IPS-18c (cell line): Measurements from ENCODE around the gene RBM28.

Experiments used
- H3K4me3 ChIP-seq: 2 replicates; pipeline ENCODE4 v1.7.0; 2013; ENCODE audit warnings: low read depth, mild to moderate bottlenecking, low read length, moderate library complexity; ENCODE audit not compliant: insufficient read depth
- H3K9me3 ChIP-seq: one replicate; pipeline ENCODE4 v1.6.1; 2013; ENCODE audit warnings: mild to moderate bottlenecking, low read length, moderate library complexity; ENCODE audit not compliant: control insufficient read depth, insufficient read depth

Gene RBM28

DNA sequence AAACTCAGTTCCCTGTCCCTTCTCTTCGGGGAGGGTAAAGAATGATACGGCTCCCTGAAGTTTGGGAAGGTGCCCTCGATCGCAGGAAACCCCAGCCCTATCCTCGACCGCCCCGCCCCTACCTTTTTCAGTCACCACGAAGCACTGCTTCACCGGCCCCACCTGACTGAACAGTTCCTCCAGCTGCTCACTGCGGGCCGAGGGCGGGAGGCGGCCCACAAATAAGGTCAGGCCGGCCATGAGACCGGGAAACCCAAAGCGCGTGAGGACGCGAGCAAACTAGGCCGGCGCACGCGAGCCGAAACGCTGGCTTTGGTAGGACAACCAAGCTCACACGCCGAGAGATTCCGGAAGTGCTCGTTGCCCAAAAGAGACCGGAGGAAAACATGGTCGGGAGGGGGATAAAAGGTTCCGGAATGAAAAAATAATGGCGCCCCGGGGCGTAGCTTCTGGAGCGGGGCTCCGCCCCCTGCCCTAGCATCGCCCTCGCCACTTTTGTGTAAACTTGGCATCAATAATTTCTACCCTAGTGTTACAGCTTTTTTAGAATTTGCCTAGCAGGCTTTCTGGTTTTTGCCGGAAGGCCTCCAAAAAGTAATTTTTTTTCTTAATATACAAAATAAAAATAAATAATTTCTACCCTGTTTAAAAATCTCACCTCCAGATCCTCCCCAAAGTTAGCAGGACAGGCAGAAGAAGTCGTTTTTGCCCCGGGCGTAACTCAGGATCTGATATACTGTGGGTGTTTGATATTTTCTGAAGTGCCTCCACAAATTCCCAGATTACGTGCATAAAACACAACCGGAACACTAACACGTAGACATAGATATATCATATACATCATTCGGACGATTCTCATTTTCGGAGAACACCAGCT is at the start of gene RBM28:
RBM28 (minus strand) TSS at position 355 of the 877 bp plus-strand sequence; CDS start at position 240, 115 bp downstream.
- H3K9me3 ChIP-seq = no peaks in the 10 kb centered on the region
- peak within 1 kb of the TSS; percentile 88 for H3K4me3 ChIP-seq

GRCh38 chr7:128392446-128393327 is 49.0 kb upstream of the RBM28 start:
- no peak overlapping the region for H3K4me3 ChIP-seq
- H3K9me3 ChIP-seq = no peaks in the 10 kb centered on the region

DNA sequence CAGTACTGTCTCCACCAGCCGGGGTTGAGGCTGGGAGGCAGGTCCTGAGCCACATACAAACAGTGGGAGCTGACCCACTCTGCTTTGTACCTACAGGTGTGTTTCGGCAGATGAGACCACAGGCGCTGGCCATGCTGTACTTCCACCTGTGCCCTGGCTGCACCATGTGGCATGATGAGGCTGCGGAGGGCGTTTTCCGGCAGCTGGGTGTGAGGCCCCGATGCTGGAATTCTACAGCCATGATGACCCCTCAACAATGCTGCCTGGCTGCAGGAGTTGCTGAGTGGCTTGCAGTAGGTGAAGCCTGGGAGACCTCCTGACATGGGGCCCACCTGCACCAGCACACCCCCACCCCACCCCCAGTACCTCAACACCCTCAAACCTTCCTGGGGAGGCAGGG is 48.1 kb upstream of the RBM28 start:
- Histone ChIP-seq H3K9me3 (no peaks in the 10 kb centered on the region), H3K4me3 (no peak overlapping the region)

- H3K4me3 ChIP-seq = no peak overlapping the region
- no peaks in the 10 kb centered on the region for H3K9me3 ChIP-seq
These were observed 47.3 kb upstream of the RBM28 start for GRCh38 chr7:128390871-128391565.

- H3K4me3 ChIP-seq = no peak overlapping the region
- H3K9me3 ChIP-seq = no peaks in the 10 kb centered on the region
These were observed 46.1 kb upstream of the RBM28 start for GRCh38 chr7:128389618-128390329.

GRCh38 chr7:128389085-128389617 is 45.4 kb upstream of the RBM28 start:
- H3K9me3 ChIP-seq = no peaks in the 10 kb centered on the region
- H3K4me3 ChIP-seq = no peak overlapping the region

DNA sequence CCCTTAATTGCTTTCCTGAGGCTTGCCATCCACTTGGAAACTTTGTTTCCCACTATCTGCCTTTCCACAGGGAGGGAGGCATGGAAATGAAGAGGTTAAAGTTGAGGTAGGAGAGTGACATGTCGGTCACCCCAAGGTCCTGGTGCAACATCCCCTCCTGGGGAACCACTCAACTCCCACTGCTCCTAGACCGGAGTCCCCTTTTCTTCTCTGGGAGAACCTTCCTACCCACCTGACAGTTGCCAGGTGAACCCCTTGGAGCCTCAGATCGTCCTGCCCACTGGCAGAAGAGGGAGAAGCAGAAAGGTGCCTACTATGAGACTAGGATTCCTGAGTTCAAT is 44.4 kb upstream of the RBM28 start:
- Histone ChIP-seq H3K4me3 (no peak overlapping the region), H3K9me3 (no peaks in the 10 kb centered on the region)

GRCh38 chr7:128387216-128388144 is 43.8 kb upstream of the RBM28 start:
- Histone ChIP-seq H3K9me3 (no peaks in the 10 kb centered on the region), H3K4me3 (no peak overlapping the region)

DNA sequence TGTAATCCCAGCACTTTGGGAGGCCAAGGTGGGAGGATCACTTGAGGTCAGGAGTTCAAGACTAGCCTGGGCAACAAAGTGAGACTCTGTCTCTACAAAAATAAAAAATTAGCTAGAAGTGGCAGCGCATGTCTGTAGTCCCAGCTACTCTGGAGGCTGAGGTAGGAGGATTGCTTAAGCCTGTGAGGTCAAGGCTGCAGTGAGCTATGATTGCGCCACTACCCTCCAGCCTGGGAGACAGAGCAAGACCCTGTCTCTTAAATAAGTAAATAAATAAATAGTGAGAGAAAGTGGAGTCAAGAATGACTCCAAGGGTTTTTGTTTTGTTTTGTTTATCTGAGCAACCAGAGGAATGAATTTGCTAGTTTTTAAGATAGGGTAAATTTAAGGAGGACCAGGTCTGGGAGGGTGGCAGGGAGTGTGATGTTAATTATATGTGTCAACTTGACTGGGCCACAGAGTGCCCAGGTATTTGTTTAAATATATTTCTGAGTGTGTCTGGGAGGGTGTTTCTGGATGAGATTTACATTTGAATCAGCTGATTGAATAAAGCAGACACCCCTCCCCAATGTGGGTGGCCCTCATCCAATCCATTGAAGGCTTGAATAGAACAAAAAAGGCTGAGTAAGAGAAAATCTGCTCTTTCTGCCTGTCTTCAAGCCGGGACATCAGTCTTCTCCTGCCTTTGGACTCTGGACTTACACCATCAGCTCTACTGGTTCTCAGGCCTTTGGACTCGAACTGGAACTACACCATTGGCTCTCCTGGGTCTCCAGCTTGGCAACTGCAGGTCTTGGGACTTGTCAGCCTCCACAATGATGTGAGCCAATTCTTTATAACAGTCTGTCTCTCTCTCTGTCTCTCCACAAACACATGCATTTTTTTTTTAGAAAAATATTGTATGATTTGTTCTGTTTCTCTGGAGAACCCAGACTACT is 42.5 kb upstream of the RBM28 start:
- no peak overlapping the region for H3K4me3 ChIP-seq
- H3K9me3 ChIP-seq = no peaks in the 10 kb centered on the region

DNA sequence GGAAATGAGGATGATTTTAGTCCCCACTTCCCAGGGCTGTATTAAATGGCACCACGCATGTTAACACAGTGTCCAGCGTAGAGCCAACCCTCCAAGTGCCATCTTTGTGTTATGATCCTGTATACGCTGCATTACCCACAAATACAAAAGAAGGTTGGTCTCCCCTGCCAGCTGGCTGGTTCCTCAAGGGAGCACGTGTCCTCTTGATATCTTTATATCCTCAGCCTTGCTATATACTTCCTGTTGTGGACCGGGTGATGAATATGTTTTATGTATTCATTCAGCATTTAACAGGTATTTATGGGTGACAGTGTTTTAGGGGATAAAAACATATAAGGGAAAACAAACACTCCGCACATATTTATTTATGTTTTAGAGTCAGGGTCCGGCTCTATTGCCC is 41.0 kb upstream of the RBM28 start:
- Histone ChIP-seq H3K4me3 (no peak overlapping the region), H3K9me3 (no peaks in the 10 kb centered on the region)

GRCh38 chr7:128383776-128384175 is 40.1 kb upstream of the RBM28 start:
- H3K4me3 ChIP-seq = no peak overlapping the region
- H3K9me3 ChIP-seq = no peaks in the 10 kb centered on the region

GRCh38 chr7:128381161-128381821 is 37.6 kb upstream of the RBM28 start:
- no peaks in the 10 kb centered on the region for H3K9me3 ChIP-seq
- no peak overlapping the region for H3K4me3 ChIP-seq

DNA sequence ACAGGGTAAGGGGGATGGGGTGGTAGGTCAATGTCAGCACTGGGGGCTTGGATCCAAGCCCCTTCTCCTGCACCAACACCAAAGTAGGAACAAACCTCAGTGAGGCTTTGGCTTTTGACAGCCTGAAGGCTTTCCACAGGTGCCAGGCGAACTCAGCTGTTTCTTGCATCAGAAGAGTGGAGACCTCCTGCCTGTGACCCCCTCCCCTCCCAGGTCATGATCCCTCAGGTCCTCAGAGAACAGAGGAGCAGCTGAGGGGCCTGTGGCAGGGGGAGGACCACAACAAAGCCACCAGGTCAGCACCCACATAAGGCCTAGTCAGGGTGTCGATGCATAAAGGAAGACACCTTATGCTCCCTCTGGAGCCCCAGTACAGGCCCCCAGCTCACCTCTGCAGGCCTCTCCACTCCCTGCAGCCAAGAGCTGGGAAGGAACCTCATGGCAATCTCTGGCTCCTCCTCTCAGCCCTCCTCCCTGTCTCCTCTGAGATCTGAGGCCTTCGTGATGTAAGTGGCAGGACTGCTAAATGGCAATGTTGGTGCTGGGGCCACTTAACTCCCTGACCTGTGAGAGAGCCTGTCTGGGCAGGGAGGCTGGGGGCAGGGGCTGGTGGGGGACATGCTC is 36.9 kb upstream of the RBM28 start:
- H3K4me3 ChIP-seq = no peak overlapping the region
- H3K9me3 ChIP-seq = no peaks in the 10 kb centered on the region

DNA sequence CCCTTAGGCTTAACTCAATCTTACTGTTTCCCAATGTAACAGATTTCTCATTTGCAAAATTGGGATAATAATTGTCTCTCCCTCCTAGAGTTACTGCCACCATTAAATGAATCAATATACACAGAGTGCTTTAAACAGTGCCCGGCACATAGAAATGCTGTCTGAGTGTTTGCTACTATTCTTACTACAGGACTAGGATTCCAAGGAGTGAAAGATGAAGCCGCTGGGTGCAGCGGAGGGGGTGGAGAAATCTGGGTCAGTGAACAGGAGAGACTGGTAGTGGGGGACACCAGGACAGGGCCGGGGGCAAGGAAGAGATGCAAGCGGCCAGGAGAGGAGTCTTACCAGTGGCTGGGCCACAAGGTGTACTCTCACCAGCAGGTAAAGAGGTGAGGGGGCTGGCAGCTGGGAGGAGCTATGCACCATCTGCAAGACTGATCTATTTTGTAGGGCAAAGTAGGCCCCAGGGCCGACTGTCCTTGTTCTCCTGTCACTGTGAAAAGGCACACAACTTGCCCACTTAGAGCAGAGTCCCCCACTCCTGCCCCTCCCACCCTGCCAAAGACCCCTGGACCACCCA is 36.3 kb upstream of the RBM28 start:
- Histone ChIP-seq H3K4me3 (no peak overlapping the region), H3K9me3 (no peaks in the 10 kb centered on the region)
